Breast epithelium (tissue), 4 donors: Measurements from ENCODE around the gene AMER3. TPM values are rescaled to one million over a fixed set of nuclear protein-coding genes. Genes with fewer than 3 reads are reported as not detected.

ENCODE experiments used
- DNase-seq, 2 donors: peaks; one replicate each; pipeline ENCODE4 v3.0.0-alpha.2; 2019; ENCODE audit warnings: low spot score in 2 of 2
- H3K27ac ChIP-seq, 2 donors: fragments of 200-600 bp; sonication (generic) in 1 of 2; one replicate each; pipeline ENCODE4 v1.5.1; 2016 to 2019; ENCODE audit warnings: mild to moderate bottlenecking in 1 of 2
- H3K27me3 ChIP-seq, 2 donors: fragments of 200-600 bp; sonication (generic) in 1 of 2; one replicate each; pipeline versions ENCODE4 v1.5.1 to v1.6.0; 2017 to 2019; ENCODE audit warnings: control low read depth in 1 of 2, mild to moderate bottlenecking in 1 of 2
- H3K36me3 ChIP-seq: fragments of 200-600 bp; one replicate; pipeline ENCODE4 v1.5.1; 2019
- H3K4me1 ChIP-seq, 2 donors: fragments of 200-600 bp; sonication (generic); one replicate each; pipeline ENCODE4 v1.5.1; 2016 to 2019; ENCODE audit warnings: control low read depth in 1 of 2
- H3K4me3 ChIP-seq, 3 donors: fragments of 200-600 bp; sonication (generic); 1 replicate in 2 of 3; 2 replicates in 1 of 3; pipeline ENCODE4 v1.5.1; 2016 to 2019; ENCODE audit warnings: mild to moderate bottlenecking in 3 of 3, moderate library complexity in 2 of 3
- H3K9me3 ChIP-seq, 2 donors: fragments of 200-600 bp; sonication (generic) in 1 of 2; one replicate each; pipeline ENCODE4 v1.5.1; 2016 to 2019; ENCODE audit warnings: control low read depth in 1 of 2
- POLR2A ChIP-seq: fragments of 450-650 bp; IDR thresholded peaks from one replicate; pipeline ENCODE4 v1.6.1; 2016; ENCODE audit warnings: antibody characterized with exemption, mild to moderate bottlenecking, moderate library complexity
- POLR2AphosphoS5 ChIP-seq, 3 donors: sonication (generic); formaldehyde crosslinking; IDR thresholded peaks; one replicate each; pipeline ENCODE4 v1.6.1; 2017; ENCODE audit warnings: antibody characterized with exemption in 3 of 3
- intact Hi-C: fragments of 100-400 bp; cut with DNase I; formaldehyde crosslinking; loops from one replicate; pipeline ENCODE4 v1.15.1; 2023; ENCODE audit warnings: low total_unique reads
- total RNA-seq, 3 donors: library from RNA; depleted of rRNA; stranded (reverse); fragments of >200 nt; gene quantifications; one replicate each; pipeline ENCODE4 v1.1.0, GENCODE V29; 2016
- TF ChIP-seq, protein P1 (sequence below), 3 donors: fragments of 450-650 bp; IDR thresholded peaks; one replicate each; pipeline ENCODE4 v1.5.1; 2016 to 2017; ENCODE audit warnings: antibody characterized with exemption in 3 of 3, mild to moderate bottlenecking in 3 of 3, moderate library complexity in 3 of 3

Gene AMER3
- total RNA-seq, 3 donors from 2014 or later: not detected

DNA sequence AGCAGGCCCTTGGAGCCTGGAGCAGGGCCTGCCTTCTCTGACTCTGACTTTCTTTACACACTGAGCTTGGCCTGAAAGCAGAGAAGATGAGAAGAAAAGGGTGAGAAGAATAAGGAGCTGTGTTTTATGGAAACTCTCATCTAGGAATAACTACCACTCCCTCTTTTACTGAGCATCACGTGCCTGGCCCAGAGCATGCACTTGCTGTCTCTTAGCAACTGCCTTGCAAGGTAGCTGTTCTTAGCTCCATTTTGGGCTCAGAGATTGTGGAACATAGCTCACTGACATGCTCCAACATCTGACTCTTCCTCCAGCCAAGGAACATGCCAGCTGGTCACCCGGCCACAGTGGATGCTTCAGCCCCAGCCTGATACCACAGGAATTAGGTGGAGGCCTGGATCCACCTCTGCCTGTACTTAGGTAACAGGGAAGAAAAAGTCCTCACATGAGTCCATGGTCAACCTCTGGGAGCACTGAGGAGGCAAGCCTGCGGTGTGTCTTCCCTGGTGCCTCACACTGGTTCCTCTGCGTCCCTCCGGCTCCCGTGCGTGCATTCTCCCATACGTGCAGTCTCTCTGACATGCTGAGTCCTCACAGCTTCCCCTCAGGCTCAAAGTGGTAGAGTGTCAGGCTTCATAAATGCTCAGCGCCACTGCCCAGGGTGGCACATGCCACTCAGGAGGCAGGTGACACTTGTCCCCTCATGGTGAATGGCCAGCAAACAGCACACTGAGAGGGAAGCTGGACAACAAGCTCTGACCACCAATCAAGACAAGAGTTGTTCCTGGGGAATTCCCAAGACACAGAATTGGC, 35.7 kb downstream of the AMER3 start:
- TF ChIP-seq, protein P1, sequence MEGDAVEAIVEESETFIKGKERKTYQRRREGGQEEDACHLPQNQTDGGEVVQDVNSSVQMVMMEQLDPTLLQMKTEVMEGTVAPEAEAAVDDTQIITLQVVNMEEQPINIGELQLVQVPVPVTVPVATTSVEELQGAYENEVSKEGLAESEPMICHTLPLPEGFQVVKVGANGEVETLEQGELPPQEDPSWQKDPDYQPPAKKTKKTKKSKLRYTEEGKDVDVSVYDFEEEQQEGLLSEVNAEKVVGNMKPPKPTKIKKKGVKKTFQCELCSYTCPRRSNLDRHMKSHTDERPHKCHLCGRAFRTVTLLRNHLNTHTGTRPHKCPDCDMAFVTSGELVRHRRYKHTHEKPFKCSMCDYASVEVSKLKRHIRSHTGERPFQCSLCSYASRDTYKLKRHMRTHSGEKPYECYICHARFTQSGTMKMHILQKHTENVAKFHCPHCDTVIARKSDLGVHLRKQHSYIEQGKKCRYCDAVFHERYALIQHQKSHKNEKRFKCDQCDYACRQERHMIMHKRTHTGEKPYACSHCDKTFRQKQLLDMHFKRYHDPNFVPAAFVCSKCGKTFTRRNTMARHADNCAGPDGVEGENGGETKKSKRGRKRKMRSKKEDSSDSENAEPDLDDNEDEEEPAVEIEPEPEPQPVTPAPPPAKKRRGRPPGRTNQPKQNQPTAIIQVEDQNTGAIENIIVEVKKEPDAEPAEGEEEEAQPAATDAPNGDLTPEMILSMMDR (IDR thresholded peaks at IDR 0.05): no peak
- TF ChIP-seq POLR2AphosphoS5 (IDR thresholded peaks at IDR 0.05): no peak
- TF ChIP-seq POLR2A: no peak
- DNase-seq: no peak
- H3K4me1 ChIP-seq: no peaks in the 10 kb centered on the region
- no peak overlapping the region for H3K4me3 ChIP-seq
- intact Hi-C loops: loop anchor here (10.0 kb wide), 1 partner anchor 84 kb away; no protein-coding TSS in a partner anchor
- H3K9me3 ChIP-seq: no peaks in the 10 kb centered on the region
- no peak overlapping the region for H3K27ac ChIP-seq
- H3K36me3 ChIP-seq: no peaks in the 10 kb centered on the region
- peaks cover 0 to 2% of the 10 kb centered on the region in 2 donors for H3K27me3 ChIP-seq

DNA sequence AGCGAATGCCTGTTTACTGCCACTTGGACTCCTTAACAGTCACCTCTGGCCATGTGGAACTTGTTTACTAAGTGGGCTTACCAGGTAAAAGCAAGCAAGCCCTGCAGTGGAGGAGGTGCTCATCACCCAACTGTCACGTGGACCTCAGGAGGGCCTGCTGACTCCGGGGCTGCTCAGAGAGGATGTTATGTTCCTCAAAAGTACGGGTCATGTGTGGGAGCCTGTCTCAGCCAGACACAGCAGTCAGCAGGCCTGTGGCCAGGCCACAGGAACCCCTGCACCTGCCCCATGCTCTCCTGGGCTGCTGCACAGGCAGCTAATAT, 36.2 kb downstream of the AMER3 start:
- no peak for DNase-seq
- H3K27me3 ChIP-seq: peaks cover 0 to 2% of the 10 kb centered on the region in 2 donors
- H3K36me3 ChIP-seq: no peaks in the 10 kb centered on the region
- H3K4me1 ChIP-seq: no peaks in the 10 kb centered on the region
- TF ChIP-seq POLR2AphosphoS5 (IDR thresholded peaks at IDR 0.05): no peak
- no peak for TF ChIP-seq POLR2A
- TF ChIP-seq, protein P1 (IDR thresholded peaks at IDR 0.05): no peak
- H3K27ac ChIP-seq: no peak overlapping the region
- no peaks in the 10 kb centered on the region for H3K9me3 ChIP-seq
- H3K4me3 ChIP-seq: no peak overlapping the region
- intact Hi-C loops: loop anchor here (10.0 kb wide), 1 partner anchor 83 kb away; no protein-coding TSS in a partner anchor

DNA sequence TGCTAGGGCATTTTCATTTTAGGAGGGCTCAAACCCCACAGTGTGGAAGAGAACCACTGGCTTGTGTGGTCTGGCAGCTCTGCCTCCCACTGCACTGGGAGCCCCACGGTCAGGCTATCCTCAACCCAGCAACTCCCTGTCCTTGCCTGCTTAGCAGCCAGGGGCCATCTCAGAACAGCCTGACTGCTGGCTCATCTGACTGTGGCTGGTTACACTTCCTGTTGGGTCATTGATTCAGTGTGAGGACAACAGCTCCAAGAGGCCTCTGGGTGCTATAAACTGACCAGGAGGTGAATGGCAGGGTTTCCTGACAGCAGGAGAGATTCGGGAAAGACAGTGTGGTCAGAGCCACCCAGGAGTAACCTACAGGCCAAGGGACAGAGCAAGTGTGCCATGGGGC, 40.1 kb downstream of the AMER3 start:
- no peaks in the 10 kb centered on the region for H3K36me3 ChIP-seq
- no peak overlapping the region for H3K4me3 ChIP-seq
- intact Hi-C loops: loop anchor here (10.0 kb wide), 1 partner anchor 79 kb away; no protein-coding TSS in a partner anchor
- H3K9me3 ChIP-seq: no peaks in the 10 kb centered on the region
- no peaks in the 10 kb centered on the region for H3K4me1 ChIP-seq
- H3K27ac ChIP-seq: no peak overlapping the region
- TF ChIP-seq POLR2AphosphoS5 (IDR thresholded peaks at IDR 0.05): no peak
- TF ChIP-seq, protein P1 (IDR thresholded peaks at IDR 0.05): no peak
- no peak for DNase-seq
- H3K27me3 ChIP-seq: peaks cover 0 to 2% of the 10 kb centered on the region in 2 donors

DNA sequence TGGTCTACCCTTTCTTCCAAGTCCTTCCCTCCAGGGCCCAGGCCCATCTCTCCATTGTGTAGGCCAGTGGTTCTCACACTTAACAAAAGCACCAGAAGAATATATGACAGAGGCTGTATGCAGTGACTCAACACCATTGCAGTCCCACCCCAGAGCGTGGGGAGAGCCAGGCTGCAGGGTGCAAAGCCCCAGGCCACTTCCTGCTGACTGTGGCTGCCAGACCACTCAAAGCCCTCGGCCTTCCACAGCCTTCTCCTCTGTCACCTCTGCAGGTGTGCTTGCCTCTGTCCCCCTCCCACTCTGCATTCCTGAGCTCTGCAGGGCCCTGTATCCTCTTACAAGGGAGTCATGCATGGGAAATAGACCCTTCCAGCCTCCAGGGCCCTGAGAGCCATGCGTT, 41.0 kb downstream of the AMER3 start:
- intact Hi-C loops: loop anchor here (10.0 kb wide), 1 partner anchor 79 kb away; no protein-coding TSS in a partner anchor
- Histone ChIP-seq H3K36me3 (no peaks in the 10 kb centered on the region), H3K27me3 (peaks cover 0 to 2% of the 10 kb centered on the region in 2 donors), H3K27ac (no peak overlapping the region), H3K4me3 (no peak overlapping the region), H3K9me3 (no peaks in the 10 kb centered on the region), H3K4me1 (no peaks in the 10 kb centered on the region)
- DNase-seq: no peak
- TF ChIP-seq, protein P1 (IDR thresholded peaks at IDR 0.05): no peak
- TF ChIP-seq POLR2A: no peak
- TF ChIP-seq POLR2AphosphoS5 (IDR thresholded peaks at IDR 0.05): no peak
